Activated T-cell treated with anti-CD3 and anti-CD28 coated beads, Interleukin-2, amount 50 U/mL, for 1 hour (primary cell): ENCODE measurements around the gene GMNN.

Experiments used
- DNase-seq: peaks from one replicate; pipeline ENCODE4 v3.0.0-alpha.2; 2020

GMNN gene

GRCh38 chr6:24818346-24818745 lies 43.6 kb downstream of the GMNN start:
- DNase-seq = no peak

GRCh38 chr6:24821860-24822444 lies 47.2 kb downstream of the GMNN start:
- DNase-seq = no peak

GRCh38 chr6:24822696-24823095 lies 48.0 kb downstream of the GMNN start:
- no peak for DNase-seq

GRCh38 chr6:24823185-24823584 lies 48.4 kb downstream of the GMNN start:
- no peak for DNase-seq

- no peak for DNase-seq
Measured at GRCh38 chr6:24824142-24824938, 49.6 kb downstream of the GMNN start.

GRCh38 chr6:24825130-24825630 lies 50.4 kb downstream of the GMNN start:
- DNase-seq = no peak

GRCh38 chr6:24827162-24827561 lies 52.4 kb downstream of the GMNN start:
- no peak for DNase-seq

GRCh38 chr6:24827970-24828369 lies 53.2 kb downstream of the GMNN start:
- DNase-seq = no peak

GRCh38 chr6:24829657-24830056 lies 54.9 kb downstream of the GMNN start:
- DNase-seq = no peak

- no peak for DNase-seq
Measured at GRCh38 chr6:24831771-24832716, 57.3 kb downstream of the GMNN start.

- no peak for DNase-seq
Measured at GRCh38 chr6:24832794-24833193, 58.1 kb downstream of the GMNN start.

- DNase-seq = no peak
Measured at GRCh38 chr6:24833711-24834386, 59.1 kb downstream of the GMNN start.
